HG03460 (cell line): Measurements from ENCODE around the gene OR2J3.
"Not testable (repeated sequence)": the region's sequence is repeated elsewhere in the genome, so short reads cannot be mapped to it uniquely, and the experiment has no call there.

ENCODE experiments used
- ATAC-seq: cut with Tn5 transposase; IDR thresholded peaks from one replicate; pipeline ENCODE4 v1.9.1; 2021; ENCODE audit not compliant: unreplicated experiment

Gene OR2J3

DNA sequence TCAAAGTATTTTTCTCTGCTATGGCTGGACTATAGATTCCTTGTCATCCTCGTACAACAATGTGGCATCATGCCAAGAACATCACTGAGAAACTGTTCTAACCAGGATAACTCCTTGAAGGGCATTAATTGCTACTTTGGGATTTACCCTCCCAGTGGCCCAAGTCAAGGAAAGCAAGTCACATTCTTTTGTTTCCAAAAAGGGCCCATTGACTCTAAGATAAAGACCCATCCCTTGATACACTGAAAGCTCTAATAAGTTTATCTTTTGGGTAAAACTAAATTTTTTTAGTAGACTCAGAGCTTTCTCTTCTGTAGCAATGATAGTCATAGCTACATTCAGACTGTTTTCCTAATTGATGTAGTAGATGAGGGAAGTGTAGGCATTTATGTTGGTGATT lies at the start of gene OR2J3:
Gene OR2J3, plus strand, starts transcription at position 301 of the 400 bp plus-strand sequence. CDS start 3,833 bp downstream, outside the sequence.
- ATAC-seq = no peak

DNA sequence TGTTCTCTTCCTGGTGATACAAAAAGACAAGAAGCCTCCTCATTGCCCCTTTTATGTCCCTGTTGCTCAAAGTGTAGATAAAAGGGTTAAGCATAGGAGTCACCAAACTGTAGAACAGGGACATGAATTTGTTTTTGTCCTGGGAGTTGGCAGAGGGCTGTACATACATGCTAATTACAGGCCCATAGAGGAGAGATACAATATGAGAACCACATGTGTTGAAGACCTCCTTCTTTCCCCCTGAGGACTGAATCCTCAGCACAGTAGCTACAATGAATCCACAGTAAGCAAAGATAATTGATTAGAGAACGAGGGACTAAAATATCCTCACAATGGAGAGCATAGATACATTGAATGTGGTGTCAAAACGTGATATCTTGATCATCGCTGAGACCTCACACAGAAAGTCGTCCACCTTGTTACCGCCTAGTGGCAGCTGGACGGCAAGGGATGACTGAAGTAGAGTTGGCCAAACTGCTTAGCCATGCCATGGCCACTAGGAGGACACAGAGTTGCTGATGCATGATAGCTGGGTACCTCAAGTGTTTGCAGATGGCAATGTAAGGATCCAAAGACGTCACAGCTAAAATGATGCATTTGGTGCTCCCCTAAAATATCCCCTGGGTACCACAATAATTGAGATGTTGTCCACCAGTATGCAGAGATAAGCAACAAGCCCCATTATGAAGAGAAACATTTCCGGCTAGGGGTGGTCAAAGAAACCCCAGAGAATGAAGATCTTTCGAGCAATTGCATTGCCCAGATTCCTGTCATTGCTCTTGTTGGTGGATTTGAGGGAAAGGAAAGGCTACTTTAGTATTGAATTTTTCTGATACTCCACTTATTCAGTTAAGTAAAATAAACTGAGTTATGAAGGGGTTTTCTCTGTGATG lies 35.8 kb upstream of the OR2J3 start:
- ATAC-seq = no peak

DNA sequence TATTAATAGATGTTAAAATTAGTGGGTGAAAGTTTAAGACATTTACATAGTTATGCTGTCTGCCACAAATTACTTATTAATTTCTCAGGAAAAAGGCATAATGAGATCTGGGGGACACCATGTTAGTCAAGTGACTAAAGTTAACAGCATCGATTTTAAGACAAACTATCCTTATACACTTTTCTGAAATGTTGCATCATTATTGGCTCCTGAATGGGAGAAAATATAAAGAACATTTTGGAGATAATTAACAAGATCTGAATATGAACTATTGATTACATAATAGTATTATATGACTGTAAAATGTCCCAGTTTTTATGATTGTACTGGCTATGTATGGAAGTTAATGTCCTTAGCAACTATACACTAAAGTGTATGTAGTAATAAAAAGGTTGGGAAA lies 28.7 kb upstream of the OR2J3 start:
- ATAC-seq = no peak

DNA sequence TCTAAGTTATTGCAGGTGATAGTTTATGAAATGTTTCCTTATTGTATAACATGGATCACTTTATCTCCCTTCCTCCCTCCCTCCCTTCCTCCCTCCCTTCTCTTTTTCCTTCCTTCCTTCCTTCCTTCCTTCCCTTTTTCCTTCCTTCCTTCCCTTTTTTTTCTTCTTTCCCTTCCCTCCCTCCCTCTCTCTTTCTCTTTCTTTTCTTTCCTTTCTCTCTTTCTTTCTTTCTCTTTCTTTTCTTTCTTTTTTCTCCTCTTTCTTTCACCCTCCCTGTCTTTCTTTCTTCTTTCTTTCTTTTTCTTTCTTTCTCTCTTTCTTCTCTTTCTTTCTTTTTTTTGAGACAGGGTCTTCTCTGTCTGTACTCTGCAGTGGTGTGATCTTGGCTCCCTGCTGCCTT lies 26.5 kb upstream of the OR2J3 start:
- no peak for ATAC-seq

DNA sequence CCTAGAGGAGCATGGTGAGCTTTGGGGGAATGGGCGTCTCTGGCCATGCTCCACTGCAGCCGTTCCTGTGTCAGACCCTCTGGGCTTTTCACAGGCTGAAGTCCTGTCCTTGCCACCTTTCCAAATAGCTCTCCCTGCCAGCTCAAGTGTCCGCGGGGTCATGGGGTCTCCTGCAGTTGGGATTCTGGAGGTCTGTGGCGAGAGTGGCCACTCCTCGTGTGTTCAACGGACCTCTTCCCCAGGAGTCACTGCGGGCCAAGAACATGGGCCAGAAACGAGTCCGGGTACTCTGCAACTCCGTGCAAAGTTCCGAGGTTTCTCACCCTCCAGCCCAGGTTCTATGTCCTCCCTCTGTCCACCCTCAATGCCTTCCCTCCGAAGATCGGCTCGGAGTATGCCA lies 25.4 kb upstream of the OR2J3 start:
- no peak for ATAC-seq

DNA sequence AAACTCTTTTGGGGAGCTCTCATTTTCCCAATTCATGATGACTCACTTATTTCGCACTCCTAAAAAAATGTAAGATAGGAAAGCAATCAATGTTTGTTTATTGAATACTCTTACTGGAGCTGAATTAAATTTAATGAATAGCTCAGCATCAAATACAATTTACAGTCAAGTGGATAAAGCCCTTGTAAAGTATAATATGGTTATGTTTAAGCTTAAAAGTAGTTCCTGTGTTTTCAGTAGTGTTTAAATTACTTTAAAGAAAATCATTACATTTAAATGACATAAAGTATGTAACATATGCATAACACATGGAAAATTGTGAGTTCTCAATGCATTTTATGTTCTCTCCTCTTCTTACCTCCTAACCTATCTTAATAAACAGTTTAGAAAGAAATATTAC lies 20.6 kb upstream of the OR2J3 start, which contains the start of gene OR2B3:
Gene OR2B3, minus strand, starts transcription at position 101 of the 400 bp plus-strand sequence. Its CDS starts 65 bp downstream, at position 36.
- ATAC-seq = no peak

DNA sequence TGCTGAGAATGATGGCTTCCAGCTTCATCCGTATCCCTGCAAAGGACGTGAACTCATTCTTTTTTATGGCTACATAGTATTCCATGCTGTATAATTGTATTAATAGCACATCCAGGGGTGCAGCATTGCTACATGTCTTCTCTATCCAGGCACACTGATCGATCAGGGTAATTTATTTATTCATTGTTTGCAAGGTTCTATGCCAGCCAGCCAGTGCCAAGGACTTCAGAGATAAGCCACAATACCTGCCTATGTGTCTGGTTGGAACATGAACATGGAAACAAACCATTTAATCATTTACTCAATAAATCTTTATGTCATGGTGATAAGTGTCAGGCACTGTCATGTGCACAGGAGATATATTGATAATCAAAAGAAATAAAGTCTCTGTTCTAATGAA lies 14.9 kb upstream of the OR2J3 start:
- no peak for ATAC-seq

DNA sequence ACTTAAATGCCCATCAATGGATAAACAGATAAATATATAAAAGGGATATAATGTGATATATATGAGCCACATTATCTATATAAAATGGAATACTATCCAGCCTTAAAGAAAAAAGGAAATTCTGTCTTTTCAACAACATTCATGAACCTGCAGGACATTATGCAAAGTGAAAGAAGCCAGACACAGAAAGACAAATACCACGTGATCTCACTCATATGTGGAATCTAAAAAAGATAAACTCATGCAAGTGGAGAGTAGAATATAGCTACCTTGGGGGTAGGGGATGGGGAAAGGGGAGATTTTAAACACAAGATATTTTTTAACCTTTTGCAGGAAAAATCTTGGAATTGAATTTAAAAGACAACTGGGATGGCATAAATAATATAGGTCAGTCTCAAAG lies 10.1 kb upstream of the OR2J3 start:
- ATAC-seq = no peak

DNA sequence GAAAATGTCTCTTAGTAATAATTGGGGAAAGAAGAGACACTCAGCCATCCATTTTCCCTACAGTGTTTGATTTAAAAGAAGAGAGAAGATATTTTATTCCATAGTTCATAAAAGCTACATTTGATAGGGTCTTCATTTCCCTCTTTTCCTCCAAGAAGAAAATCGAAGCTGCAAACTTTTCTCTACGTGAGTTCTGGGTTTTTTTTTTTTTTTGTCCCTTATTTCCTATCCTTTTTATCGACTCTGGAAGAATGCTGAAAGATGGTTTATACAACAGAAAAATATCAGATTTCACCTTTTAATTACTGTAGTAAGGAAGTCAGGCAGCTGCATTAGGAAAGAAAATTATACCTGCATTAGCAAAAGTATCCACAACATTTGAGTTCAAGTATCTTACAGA lies 8.7 kb upstream of the OR2J3 start, which contains the start of gene OR2J1:
Gene OR2J1, plus strand, starts transcription at position 301 of the 400 bp plus-strand sequence. CDS start 1,453 bp downstream, outside the sequence.
- ATAC-seq = no peak

DNA sequence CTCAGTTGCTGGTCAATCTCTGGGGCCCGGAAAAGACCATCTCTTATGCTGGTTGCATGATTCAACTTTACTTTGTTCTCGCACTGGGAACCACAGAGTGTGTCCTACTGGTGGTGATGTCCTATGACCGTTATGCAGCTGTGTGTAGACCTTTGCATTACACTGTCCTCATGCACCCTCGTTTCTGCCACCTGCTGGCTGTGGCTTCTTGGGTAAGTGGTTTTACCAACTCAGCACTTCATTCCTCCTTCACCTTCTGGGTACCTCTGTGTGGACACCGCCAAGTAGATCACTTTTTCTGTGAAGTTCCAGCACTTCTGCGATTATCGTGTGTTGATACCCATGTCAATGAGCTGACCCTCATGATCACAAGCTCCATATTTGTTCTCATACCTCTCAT lies 4.3 kb downstream of the OR2J3 start:
- ATAC-seq = no peak

DNA sequence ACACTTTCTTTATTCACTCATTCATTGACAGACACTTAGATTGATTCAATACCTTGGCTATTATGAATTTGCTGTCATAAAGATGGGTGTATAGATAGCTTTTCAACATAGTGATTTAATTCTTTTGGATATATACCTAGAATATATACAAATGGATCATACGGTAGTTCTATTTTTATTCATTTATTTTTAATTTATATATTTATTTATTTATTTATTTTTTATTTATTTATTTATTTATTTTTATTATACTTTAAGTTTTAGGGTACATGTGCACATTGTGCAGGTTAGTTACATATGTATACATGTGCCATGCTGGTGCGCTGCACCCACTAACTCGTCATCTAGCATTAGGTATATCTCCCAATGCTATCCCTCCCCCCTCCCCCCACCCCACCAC lies 7.1 kb downstream of the OR2J3 start:
- ATAC-seq = not testable (repeated sequence)

DNA sequence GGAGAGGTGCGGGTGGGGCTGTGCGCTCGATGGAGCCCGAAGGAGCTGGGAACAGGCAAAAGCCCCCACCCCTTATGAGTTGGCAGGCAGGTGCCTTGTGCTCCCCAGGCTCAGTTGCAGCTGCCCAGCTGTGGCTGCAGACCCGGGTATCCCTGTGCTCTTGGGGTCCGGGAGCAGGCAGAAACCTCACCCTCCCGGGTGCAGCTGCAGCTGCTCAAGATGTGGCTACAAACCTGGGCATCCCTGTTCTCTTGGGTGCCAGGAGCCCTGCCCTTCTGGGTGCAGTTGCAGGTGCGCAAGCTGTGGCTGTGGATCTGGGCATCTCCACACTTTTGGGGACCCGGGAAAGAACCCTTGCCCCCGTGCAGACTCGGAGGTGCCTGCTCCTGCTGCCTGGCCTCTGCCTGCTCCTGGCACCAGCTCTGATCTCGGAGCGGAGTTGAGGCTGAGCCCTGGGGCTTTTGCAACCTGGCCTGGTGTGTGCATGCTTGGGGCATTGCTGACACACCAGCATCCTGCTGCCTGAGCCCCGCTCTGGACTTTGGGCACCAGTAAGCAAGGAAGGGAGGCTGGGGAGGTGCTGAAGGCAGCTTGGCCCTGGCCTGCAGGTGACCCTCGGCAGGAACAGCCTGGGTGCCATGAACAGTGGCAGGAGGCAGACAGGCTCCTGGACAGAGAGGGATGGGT lies 21.6 kb downstream of the OR2J3 start:
- ATAC-seq = no peak

DNA sequence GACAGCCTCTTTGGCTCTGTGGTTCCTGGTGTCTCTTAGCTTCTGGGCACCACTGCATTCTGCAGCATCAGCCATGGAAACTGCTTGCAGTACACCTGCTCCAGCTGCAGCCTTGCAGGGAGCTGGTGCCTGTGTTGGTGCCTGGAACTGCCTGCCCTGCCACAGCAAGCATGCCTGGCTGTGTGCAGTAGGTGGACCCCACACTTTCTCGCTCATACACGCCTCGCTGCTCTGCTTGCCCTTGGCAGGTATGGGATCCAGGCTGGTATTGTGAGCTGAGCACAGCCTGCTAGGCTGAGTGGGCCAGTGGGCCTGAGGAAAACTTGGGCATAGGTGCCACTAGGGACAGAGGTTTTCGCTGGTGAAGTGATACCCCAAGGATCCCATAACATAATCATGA lies 22.8 kb downstream of the OR2J3 start:
- ATAC-seq = no peak

DNA sequence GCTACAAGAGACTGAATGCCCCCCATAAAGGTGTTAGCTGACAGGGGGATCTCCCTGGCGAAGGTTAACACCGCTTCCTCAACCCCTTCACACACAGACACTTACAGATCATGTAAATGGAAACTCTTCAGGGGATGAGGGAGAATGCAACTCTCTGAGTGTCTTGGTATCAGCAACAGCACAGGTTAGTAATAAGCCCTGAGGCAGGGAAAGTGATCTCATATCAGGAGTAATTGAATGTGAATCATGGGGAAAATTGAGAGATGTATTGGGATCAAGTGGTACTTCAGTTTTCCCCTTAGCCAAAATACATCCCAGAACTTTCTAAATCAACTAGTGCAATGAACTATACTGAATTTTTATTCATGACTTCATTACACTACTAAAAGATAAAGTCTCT lies 23.8 kb downstream of the OR2J3 start:
- no peak for ATAC-seq

DNA sequence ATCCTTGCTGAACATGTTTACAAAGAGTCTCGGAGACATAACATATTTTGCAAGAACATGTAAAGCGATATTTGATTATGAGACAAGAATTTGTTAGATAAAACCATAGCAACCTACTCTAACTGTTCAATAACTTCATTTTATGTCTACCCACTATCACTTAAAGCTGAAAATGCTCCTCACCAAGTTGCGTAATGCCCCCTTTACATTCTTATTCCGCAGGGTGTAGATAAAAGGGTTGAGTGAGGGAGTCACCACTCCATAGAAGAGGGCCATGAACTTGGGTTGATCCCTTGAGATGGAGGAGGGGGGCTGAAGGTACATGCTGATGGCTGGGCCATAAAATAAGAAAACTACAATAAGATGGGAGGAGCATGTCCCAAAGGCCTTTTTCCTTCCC lies 29.9 kb downstream of the OR2J3 start:
- ATAC-seq = no peak

DNA sequence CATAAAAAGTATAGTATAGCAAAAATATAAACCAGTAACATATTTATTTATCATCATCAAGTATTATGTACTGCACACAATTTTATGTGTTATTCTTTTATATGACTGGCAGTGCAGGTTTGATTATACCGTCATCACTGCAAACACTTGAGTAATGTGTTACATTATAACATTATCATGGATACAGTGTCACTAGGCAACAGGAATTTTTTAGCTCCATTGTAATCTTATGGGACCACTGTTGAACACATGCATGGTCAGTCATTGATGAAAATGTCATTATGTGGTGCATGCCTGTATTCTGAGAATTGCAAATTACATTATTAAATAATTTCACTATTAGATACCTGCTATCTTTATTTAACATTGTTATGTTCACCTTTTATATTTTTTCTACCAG lies 33.7 kb downstream of the OR2J3 start:
- ATAC-seq = no peak

DNA sequence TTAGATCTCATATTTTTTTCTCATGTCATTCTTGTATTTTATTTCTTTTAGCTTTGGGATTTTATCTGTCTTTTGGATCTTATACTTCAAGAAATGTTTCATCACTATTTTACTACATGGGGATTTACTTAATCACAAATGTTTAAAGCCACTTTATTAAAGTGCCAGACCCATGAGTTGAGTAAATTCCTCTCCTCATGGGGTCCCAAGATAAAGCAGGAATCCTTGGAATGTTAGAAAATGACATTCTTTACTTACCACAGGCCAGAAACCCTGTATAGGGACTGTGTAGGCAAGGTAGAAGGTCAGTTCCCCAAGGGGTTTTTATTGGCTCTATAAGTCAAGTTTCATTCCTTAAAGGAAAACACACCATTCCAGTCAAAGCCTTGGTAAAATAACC lies 34.5 kb downstream of the OR2J3 start:
- no peak for ATAC-seq

DNA sequence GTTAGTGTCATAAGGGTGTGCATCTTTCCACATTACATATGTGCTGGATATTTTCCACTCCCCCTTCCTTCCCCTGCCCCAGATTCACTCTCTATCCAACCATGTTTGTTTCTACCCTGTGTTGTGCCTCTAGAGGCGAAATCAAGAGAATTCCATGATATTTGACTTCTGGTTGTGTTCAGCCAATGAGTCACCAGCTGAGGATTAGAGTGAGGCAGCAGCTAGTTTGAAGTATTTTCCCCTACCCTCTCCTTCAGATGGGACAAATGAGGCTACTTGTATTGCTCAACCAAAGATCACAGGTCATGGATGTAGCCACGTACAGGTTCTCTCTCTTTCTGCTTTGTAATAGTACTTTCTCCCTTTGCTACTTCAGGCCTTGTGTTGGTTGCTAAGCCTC lies 38.3 kb downstream of the OR2J3 start:
- no peak for ATAC-seq

DNA sequence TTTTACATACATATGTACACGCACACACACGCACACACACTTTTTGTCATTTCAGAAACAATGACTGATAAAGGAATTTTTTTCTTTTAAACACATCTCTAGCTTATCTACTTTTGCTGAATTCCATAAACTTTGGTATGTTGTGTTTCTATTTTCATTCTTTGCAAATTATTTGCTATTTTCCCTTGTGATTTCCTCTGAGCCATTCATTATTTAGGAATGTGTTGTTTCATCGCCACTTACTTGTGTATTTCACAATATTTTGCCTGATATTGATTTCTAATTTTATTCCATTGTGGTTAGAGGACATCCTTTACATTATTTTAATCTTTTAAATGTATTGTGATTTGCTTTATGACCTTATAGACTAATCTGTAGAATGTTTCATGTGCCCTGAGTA lies 39.2 kb downstream of the OR2J3 start:
- ATAC-seq = no peak

DNA sequence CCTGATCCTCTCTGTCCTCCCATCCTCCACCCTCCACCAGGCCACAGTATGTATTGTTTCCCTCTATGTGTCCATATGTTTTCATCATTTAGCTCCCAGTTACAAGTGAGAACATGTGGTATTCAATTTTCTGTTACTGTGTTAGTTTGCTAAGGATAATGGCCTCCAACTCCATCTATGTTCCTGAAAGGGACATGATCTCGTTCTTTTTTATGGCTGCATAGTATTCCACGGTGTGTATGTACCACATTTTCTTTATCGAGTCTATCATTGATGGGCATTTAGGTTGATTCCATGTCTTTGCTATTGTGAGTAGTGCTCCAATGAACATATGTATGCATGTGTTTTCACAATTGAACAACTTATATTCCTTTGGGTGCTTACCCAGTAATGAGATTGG lies 41.6 kb downstream of the OR2J3 start:
- not testable (repeated sequence) for ATAC-seq

DNA sequence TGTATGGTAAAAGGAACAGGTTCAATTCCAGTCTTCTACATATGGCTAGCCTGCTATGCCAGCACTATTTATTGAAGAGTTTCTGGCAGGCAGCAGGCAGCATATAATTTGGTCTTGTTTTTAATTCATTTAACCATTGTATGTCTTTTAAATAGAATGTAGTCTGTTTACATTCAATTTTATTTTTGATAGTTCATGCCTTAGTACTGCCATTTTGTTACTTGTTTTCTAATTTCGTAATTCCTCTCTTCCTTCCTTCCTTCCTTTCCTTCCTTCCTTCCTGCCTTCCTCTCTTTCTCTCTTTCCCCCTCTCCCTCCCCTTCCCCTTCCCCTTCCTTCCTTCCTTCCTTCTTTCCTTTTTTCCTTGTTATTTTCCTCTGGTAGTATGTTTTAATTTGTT lies 45.2 kb downstream of the OR2J3 start:
- no peak for ATAC-seq

DNA sequence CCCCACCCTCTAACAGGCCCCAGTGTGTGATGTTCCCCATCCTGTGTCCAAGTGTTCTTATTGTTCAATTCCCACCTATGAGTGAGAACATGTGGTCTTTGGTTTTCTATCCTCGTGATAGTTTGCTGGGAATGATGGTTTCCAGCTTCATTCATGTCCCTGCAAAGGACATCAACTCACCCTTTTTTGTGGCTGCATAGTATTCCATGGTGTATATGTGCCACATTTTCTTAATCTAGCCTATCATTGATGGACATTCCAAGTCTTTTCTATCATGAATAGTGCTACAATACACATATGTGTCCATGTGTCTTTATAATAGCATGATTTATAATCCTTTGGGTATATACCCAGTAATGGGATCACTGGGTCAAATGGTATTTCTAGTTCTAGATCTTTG lies 47.3 kb downstream of the OR2J3 start:
- not testable (repeated sequence) for ATAC-seq
